GM19438 (cell line): ENCODE data around the gene SRGAP2B.
"Not testable (repeated sequence)": the region's sequence is repeated elsewhere in the genome, so short reads cannot be mapped to it uniquely, and the experiment has no call there.

ENCODE experiments used
- ATAC-seq: cut with Tn5 transposase; IDR thresholded peaks from one replicate; pipeline ENCODE4 v1.9.1; 2021; ENCODE audit warnings: low read depth; ENCODE audit not compliant: unreplicated experiment

SRGAP2B gene

DNA sequence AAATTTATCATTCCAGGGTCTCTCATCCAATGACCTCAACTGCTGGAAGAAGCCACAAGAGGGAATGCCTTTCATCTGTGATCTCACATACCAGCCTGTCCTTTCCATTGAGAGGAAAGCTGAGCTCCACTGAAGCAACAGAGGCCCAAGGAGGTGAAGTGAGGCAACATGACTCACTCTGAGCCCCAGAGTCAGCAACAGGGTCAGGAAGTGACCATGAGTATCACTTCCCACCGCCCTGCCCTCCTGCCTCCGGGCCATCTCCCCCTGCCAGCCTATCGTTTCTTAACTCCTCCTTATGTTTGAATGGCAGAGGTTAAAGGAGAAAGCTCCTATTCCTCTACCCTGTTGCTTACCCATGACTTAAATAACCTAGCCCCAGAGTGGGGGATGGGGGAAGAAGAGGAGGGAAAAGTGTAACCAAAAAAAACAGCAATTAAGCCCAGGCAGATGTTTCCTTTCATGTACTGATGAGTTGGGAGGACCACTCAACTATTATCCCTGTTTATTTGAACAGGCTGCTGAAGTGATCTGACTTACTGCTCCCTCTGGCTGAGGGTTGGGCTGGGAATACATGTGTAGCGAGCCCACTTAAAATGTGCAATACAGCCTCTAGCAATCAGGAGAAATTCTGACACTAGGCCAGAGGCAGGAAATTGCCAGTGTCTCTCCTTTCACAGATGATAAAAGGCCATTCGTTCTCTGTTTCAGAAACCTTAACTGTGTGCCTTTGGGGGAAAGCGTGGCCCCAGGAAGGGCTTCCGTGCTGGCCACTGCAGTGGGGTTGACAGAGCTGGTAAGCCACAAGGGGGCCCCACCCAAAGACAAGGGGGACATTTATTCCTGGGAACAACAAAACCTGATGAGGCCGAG, 177.7 kb downstream of the SRGAP2B start:
- not testable (repeated sequence) for ATAC-seq

DNA sequence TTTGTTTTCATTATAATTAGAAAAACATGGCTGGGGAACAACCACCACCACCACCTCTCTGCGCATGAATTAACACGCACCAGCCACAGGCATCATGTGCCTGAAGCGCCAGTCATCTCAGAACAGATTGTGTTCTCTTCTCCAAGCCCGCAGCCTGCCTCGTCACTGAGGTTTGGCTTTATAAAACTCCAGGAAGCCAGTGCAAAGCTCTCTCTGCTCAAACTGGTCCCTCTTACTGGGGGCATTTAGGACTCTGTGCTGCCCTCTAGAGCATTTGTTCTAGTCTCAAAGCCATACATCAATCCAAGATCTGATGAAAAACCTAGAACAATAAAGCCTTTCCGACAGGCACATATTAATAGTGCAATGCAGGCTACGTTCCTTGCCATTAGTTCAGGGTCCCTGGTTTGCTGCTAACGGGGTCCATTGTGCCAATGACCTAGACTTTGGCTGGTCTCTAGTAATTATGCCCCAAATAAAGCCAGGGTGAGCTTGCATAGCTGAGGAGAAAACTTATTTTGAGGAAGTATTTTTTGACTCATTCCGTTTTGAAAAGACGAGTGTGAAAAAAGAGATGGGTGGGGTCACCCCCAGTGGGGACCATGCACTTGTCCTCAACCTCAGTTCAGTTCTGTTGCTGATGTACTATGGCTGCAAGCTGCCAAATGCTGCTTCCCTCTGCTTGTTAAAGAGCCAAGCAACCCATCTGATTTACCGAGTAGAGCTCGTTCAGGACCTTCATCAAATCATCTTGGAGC, 181.0 kb downstream of the SRGAP2B start:
- not testable (repeated sequence) for ATAC-seq

DNA sequence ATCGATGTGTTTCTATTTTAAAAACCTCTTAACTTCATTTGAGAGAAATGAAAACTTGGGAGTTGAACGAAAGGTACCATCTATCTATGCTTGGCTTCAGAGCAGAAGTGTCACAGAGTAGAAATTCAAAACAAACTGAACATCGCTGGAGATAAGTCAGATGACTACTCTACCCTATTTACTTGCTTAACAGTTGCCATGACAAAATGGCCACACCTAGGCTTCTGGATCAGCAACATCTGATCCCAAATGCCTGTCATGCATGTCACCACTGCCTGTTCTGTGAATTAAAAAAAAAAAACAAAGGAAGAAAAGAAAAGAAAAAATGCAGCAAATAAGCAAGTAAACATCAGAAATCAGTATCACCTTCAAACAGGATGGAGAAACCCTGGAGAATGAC, 181.7 kb downstream of the SRGAP2B start:
- not testable (repeated sequence) for ATAC-seq

DNA sequence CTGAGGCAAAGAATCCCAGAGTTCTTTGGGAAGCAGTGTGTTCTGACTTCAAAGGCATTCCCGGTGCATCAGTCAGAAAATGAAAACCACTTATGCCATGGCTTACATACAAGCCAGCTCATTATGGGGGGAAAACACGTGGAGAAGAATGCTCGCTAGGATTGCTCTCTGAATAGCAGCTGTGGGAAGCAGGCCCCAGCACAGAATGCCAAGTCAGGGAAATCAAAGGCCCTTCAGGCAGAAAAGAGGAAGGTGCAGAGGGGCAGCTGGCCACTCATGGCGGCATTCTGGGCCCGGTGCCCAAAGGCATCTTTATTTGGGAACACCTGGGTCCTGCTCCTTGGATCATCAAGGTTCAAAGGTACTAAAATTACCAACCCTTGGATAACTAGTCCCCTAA, 184.4 kb downstream of the SRGAP2B start:
- ATAC-seq: not testable (repeated sequence)

DNA sequence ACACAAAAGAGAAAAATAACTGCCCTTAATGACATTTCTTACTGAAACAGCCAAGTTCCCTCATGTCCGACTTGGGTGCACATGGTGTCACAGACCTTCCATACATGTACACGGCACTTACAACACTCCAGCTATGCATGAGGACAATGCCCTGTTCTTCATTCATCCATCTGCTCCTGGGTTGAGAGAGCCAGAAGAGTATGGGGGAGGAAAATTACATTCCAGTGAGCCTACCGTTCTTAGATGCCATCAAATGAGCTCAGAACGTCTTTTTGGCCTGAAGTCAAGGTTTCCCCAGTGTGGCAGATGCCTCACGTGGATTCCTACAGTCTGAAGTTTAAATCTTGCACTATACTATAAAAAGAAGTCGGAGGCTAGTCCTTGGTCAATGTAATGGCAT, 194.3 kb downstream of the SRGAP2B start:
- not testable (repeated sequence) for ATAC-seq

DNA sequence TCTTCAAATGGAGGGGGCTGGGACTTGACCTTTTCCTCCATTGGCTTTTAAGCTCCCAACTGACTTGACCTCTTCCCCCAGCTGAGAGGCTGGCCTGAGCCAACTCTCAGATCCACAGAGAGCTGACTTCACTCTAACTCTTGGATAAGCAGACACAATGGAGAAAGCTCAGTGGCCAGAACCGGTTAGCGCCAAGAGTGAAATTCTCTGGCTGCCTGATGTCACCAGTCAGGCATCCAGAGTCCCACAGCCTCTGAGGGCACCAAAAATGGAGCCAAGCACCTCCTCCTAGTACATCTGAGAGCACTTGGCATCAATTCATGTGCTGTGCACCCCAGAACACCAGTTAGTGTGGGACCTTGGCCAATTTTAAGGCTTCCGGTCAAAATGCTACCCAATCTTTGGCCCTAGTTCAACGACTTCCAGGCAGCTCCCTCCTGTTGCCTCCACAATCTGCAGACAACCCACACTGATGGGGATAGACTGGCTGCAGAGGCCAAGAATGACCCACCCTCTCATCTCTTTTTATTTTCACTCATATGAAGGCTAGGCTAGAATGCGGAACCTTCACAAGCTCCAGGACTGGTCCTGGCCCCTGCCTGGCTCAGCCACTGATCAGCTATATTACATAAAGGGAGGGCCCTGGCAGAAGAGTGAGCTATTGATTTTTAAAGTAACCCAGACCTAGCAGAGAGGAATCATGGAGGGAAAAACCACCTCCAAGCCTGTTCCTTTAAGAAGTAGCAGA, 200.5 kb downstream of the SRGAP2B start:
- not testable (repeated sequence) for ATAC-seq

DNA sequence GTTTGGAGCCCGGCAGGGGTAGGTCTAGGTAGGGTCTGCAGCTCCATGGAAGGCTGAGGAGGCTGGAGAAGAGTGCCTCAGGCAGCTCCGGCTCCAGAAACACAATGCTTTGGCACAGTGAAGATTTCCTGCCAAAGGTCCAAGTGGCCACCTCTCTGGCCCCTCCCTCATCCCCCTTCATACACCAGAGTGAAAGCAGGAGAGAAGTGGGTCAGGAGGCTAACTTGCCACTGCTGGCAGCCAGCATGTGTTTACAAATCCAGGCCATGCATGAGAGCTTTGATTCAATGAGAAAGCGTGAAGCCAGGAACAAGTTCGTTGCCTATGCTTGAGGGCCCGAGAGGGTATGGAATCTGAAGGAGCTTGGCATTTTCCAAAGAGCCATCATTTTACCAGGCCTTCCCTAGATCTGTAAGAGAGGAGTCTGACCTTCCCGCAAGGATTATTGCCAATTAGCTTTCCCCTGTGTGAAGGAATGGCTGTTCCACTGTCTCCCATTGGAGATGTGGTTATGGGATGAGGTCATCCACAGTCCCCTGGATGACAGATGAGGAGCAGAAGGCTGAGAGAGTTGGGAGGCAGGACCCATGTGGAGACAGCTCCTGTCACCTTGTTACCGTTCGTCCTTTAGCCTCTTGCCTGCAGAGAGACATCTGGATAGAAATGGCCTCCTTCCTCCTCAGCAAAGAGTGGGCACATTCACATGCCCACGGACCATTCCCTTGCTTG, 201.3 kb downstream of the SRGAP2B start:
- not testable (repeated sequence) for ATAC-seq

DNA sequence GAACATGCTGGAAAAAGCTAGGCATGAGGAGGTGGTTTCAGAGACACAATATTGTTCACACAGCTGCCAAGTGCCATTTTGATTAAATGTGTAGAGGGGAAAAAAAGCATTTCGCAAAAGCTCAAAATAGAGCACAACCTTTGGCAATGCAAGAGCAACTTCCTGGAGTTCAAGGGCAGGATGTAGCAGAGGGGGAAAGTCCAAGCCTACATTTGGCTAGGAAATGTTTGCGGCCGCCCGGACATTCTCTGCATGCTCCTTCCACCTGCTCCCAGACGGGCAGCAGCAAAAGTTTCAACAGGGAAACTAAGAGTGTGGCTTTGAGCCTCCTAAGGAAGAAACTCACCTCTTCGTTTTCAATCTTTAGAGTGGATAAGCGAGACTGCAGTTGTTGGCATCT, 202.1 kb downstream of the SRGAP2B start:
- not testable (repeated sequence) for ATAC-seq

DNA sequence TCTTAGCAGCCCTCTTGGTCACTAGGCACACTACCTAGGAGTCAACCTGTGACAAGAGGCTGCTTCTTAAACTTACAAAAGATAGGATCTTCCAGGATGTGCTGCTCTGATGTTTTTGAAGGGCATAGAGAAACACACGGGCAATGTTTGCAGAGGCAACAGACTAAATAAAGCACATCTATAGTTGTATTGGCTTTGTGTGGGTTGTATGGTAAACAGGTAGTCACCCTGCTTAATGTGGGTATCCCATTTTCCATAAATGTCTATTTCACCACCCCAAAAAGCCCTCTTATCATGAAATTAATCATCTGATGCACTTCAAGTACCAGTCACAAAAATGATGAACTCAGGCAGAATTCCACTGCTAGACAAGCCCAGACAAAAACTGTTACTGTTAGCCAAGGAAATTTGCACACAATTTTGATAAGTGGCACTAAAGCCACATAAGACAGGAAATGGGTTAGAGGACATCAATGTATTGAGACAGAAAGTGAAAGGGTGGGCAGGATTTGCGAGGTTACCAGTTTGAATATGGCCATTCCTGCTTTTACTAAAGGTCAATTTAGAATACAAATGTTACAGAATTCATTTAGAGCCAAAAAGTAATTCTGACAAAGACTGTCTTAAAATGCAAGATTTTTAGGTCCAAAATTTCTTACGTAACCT, 205.5 kb downstream of the SRGAP2B start:
- not testable (repeated sequence) for ATAC-seq

DNA sequence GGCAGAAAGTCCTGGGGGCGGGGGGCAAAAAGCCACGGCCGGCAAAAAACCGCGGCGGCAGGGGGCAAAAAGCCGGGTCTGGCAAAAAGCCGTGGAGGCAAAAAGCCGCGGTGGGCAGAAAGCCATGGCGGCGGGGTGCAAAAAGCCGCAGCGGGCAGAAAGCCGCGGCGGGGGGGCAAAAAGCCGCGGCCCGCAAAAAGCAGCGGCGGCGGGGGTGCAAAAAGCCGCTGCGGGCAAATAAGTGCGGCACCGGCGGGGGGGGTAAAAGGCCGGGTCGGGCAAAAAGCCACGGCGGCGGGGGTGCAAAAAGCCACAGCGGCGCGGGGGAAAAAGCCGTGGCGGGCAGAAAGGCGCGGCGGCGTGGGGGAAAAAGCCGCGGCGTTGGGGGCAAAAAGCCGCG, 212.1 kb downstream of the SRGAP2B start:
- ATAC-seq: not testable (repeated sequence)

DNA sequence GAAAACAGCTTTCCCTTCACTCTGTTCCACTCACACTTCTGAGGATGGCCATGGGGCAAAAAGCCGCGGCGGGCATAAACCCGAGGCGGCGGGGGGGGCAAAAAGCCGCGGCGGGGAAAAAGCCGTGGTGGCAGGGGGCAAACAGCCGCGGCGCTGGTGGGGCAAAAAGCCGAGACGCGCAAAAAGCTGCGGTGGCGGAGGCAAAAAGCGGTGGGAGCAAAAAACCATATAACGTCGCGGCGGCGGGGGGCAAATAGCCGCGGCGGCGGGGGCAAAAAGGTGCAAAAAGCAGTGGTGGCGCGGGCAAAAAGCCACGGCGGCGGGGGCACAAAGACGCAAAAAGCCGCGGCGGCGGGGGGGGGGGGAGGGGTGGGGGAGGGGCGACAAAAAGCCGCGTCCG, 212.8 kb downstream of the SRGAP2B start:
- ATAC-seq: not testable (repeated sequence)

DNA sequence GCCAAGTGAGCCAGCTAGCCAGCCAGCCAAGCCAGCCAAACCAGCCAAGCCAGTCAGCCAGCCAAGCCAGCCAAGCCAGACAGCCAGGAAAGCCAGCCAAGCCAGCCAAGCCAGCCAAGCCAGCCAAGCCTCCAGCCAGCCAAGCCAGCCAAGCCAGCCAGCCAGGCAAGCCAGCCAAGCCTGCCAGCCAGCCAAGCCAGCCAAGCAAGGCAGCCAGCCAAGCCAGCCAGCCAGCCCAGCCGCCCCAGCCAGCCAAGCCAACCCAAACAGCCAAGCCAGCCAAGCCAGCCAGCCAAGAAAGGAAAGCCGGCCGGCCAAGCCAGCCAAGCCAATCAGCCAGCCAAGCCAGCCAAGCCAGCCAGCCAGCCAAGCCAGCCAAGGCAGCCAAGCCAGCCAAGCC, 236.5 kb downstream of the SRGAP2B start:
- ATAC-seq: not testable (repeated sequence)
